Measurements from ENCODE around the gene ZNRF1.
A peak's percentile ranks its signal among the peaks of the same experiment; 100 is the strongest.
"Not testable (repeated sequence)": the region's sequence is repeated elsewhere in the genome, so short reads cannot be mapped to it uniquely, and the experiment has no call there.

The ZNRF1 gene

GRCh38 chr16:74998481-74999218 lies at the start of gene ZNRF1:
TSS of gene ZNRF1 (plus strand) at chr16:74999024. CDS start at chr16:74999672, 648 bp downstream.
- DNase-seq = peak; percentile 77

GRCh38 chr16:74949309-74949708 lies 49.5 kb upstream of the ZNRF1 start:
- DNase-seq = no peak

- DNase-seq = no peak
Observed at GRCh38 chr16:74950511-74950910, 48.3 kb upstream of the ZNRF1 start.

- no peak for DNase-seq
Observed at GRCh38 chr16:74951206-74951605, 47.6 kb upstream of the ZNRF1 start.

GRCh38 chr16:74951681-74952080 lies 47.1 kb upstream of the ZNRF1 start:
- no peak for DNase-seq

GRCh38 chr16:74954763-74955162 lies 44.1 kb upstream of the ZNRF1 start:
- DNase-seq = no peak

- no peak for DNase-seq
Observed at GRCh38 chr16:74973304-74973703, 25.5 kb upstream of the ZNRF1 start.

GRCh38 chr16:74975591-74975990 lies 23.2 kb upstream of the ZNRF1 start:
- DNase-seq = no peak

- DNase-seq = no peak
Observed at GRCh38 chr16:74982256-74982655, 16.6 kb upstream of the ZNRF1 start.

GRCh38 chr16:74984194-74984528 lies 14.7 kb upstream of the ZNRF1 start:
- DNase-seq = no peak

GRCh38 chr16:74984529-74985296 lies 14.1 kb upstream of the ZNRF1 start, which contains the start of gene WDR59:
TSS of gene WDR59 (minus strand) at chr16:74985123. CDS start at chr16:74985017, 106 bp downstream.
- DNase-seq = peak; percentile 97

- DNase-seq = no peak
Observed at GRCh38 chr16:74987027-74987681, 11.7 kb upstream of the ZNRF1 start.

- DNase-seq = not testable (repeated sequence)
Observed at GRCh38 chr16:74989864-74990263, 9.0 kb upstream of the ZNRF1 start.

- no peak for DNase-seq
Observed at GRCh38 chr16:74990832-74991231, 8.0 kb upstream of the ZNRF1 start.

- no peak for DNase-seq
Observed at GRCh38 chr16:74991268-74991592, 7.6 kb upstream of the ZNRF1 start.

GRCh38 chr16:74991593-74992403 lies 7.0 kb upstream of the ZNRF1 start:
- DNase-seq = no peak

- DNase-seq = no peak
Observed at GRCh38 chr16:74995986-74996385, 2.8 kb upstream of the ZNRF1 start.

- DNase-seq = no peak
Observed at GRCh38 chr16:74997042-74997491, 1.8 kb upstream of the ZNRF1 start.

- peak; percentile 24 for DNase-seq
Observed at GRCh38 chr16:74999219-74999608, 390 bp downstream of the ZNRF1 start.

GRCh38 chr16:74999609-75000480 lies 1.0 kb downstream of the ZNRF1 start:
- peak; percentile 64 for DNase-seq

- DNase-seq = no peak
Observed at GRCh38 chr16:75000481-75001081, 1.8 kb downstream of the ZNRF1 start.

Data from activated CD4-positive, alpha-beta T cell treated with anti-CD3 and anti-CD28 coated beads, Interleukin-2, amount 50 U/mL, for 1 hour (primary cell).